DOHH2 (cell line): Measurements from ENCODE around the gene FNIP2.

ENCODE experiments used
- EZH2phosphoT487 ChIP-seq: fragments of 200-600 bp; sonication (generic); IDR thresholded peaks from 2 replicates; pipeline ENCODE4 v1.6.1; 2017; ENCODE audit warnings: borderline replicate concordance, mild to moderate bottlenecking, antibody characterized with exemption, low read length, moderate library complexity, mixed read lengths
- TF ChIP-seq, protein P1 (sequence below): fragments of 200-600 bp; sonication (generic); IDR thresholded peaks from one replicate; pipeline ENCODE4 v1.5.1; 2014; ENCODE audit warnings: antibody characterized with exemption, mild to moderate bottlenecking, low read depth, low read length; ENCODE audit not compliant: poor library complexity, severe bottlenecking

DNA sequence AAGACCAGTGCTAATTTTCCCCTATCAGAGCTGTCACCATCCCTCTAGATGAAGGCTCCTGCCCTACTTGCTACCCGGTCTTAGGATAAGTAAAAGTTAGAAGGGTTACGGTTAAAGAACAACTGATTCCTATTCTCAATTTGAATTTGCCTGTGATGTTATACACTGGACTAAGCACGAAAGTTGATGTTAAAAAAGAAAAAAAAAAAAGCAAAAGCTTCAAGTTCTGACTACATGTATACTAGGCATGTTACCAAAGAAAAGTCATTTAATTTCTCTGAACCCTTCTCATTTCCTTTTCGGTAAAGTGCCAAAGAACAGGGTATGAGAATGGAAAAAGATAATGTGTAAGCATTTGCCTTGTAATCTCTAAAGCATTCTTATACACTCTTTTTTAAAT lies 44.2 kb upstream of the FNIP2 start:
- TF ChIP-seq, protein P1, sequence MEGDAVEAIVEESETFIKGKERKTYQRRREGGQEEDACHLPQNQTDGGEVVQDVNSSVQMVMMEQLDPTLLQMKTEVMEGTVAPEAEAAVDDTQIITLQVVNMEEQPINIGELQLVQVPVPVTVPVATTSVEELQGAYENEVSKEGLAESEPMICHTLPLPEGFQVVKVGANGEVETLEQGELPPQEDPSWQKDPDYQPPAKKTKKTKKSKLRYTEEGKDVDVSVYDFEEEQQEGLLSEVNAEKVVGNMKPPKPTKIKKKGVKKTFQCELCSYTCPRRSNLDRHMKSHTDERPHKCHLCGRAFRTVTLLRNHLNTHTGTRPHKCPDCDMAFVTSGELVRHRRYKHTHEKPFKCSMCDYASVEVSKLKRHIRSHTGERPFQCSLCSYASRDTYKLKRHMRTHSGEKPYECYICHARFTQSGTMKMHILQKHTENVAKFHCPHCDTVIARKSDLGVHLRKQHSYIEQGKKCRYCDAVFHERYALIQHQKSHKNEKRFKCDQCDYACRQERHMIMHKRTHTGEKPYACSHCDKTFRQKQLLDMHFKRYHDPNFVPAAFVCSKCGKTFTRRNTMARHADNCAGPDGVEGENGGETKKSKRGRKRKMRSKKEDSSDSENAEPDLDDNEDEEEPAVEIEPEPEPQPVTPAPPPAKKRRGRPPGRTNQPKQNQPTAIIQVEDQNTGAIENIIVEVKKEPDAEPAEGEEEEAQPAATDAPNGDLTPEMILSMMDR: no peak
- no peak for TF ChIP-seq EZH2phosphoT487
